ENCODE measurements around the gene PIH1D1. TPM values are rescaled to one million over a fixed set of nuclear protein-coding genes. Genes with fewer than 3 reads are reported as not detected.

PIH1D1 gene
- total RNA-seq, 2 donors from 2014 or later: 128 to 133 TPM

DNA sequence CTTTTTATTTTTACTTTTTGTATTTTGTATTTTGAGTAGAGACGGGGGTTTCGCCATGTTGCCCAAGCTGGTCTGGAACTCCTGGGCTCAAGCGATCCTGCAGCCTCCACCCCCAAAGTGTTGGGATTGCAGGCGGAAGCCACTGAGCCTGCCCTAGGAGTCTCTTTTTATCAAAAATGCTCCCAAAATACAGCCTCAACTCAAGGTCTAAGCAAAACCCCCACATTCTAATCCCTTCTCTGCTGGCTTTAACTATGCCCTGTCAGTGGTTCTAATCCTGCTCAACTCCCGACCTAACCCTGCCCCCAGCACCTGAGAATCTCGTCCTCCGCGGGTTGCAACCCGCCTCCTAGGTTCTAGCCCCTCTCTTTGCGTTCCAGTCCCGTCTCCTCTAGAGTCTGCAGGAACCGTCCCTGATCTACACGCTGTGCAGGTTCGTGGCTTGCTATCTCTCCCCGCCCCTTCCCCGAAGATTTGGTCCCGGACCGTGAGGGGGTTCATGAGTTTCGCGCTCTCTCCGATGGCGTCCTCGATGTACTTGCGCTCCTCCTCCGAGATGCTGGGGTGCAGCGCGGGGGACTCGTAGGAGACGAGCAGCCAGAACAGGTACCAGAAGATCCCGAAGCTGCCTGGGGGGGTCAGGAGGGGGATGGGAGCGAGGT is 18.2 kb downstream of the PIH1D1 start:
- no peak overlapping the region for H3K4me3 ChIP-seq (ENCODE audit: low read length)
- peaks cover 1% of the 10 kb centered on the region for H3K4me1 Mint-ChIP-seq

DNA sequence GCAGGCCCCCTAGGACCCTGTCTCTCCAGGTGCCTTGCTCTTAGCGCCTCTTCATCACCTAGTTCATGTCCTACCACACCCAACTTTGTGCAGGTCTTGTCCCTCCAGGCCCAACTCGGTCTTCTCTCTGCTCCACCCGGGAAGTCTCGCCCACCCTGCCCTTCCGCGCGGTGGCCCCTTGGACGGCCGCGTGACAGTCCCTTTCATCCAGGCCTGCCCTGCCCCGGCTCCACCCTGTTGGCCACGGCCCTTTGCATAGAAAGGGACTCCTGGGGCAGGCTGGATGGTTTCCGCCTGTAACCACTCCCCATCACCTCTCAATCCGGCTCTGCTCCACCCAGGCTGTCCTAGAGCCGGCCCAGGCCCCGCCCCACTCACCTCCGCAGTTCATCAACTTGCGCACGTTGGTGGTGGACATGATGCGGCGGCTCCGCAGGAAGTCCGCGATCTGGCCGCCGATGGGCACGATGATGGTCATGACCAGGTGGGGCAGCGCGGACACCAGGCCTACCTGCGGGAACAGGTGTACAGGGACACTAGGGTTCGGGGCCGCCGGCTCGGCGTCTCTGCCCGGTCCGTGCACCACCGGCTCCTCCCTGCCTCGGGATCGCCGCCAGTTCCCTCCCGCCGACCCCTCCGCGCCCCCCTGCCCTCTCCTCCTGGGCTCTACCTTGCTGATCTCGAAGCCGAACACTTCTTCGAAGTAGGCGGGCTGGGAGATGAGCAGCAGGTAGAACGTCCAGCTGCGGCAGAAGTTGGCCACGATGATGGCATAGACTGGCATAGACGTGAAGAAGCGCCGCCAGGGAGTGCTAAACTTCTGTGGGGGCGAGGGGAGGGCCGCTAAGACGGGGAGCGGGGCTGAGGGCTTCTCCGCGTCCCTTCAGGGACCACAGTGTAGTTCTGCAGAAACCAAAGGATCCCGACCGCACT is 19.2 kb downstream of the PIH1D1 start:
- no peak overlapping the region for H3K4me3 ChIP-seq (ENCODE audit: low read length)

More for the DNA sequence above, 18.2 kb downstream of the PIH1D1 start:
- Mint-ChIP-seq H3K9me3 (peaks cover 19% of the 10 kb centered on the region), H3K27me3 (ENCODE audit: insufficient read depth) (peaks cover 99% of the 10 kb centered on the region), H3K36me3 (ENCODE audit: low read depth) (peaks cover 4% of the 10 kb centered on the region), H3K4me3 (no peak overlapping the region), H3K27ac (no peak overlapping the region)
- TF ChIP-seq, protein P1, sequence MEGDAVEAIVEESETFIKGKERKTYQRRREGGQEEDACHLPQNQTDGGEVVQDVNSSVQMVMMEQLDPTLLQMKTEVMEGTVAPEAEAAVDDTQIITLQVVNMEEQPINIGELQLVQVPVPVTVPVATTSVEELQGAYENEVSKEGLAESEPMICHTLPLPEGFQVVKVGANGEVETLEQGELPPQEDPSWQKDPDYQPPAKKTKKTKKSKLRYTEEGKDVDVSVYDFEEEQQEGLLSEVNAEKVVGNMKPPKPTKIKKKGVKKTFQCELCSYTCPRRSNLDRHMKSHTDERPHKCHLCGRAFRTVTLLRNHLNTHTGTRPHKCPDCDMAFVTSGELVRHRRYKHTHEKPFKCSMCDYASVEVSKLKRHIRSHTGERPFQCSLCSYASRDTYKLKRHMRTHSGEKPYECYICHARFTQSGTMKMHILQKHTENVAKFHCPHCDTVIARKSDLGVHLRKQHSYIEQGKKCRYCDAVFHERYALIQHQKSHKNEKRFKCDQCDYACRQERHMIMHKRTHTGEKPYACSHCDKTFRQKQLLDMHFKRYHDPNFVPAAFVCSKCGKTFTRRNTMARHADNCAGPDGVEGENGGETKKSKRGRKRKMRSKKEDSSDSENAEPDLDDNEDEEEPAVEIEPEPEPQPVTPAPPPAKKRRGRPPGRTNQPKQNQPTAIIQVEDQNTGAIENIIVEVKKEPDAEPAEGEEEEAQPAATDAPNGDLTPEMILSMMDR (conservative IDR thresholded peaks at IDR 0.05): no peak
- Histone ChIP-seq H3K4me1 (ENCODE audit: control insufficient read depth, insufficient read depth, low read length) (no peaks in the 10 kb centered on the region), H3K36me3 (ENCODE audit: control insufficient read depth, insufficient read depth, low read length) (no peaks in the 10 kb centered on the region), H3K27ac (ENCODE audit: low read depth, low read length) (no peak overlapping the region), H3K27me3 (ENCODE audit: control insufficient read depth, insufficient read depth, low read length, poor library complexity, severe bottlenecking) (peaks cover 100% of the 10 kb centered on the region), H3K9me3 (ENCODE audit: control insufficient read depth, low read length) (no peaks in the 10 kb centered on the region), H3K9ac (ENCODE audit: extremely low read depth, low read length, poor library complexity, severe bottlenecking) (no peak overlapping the region)
- 66 to 71% methylated on average over 23 to 31 of the region's 31 CpGs for WGBS, 2 experiments (ENCODE audit: insufficient coverage in 1 of 2, insufficient read length in 1 of 2)
- no peak for DNase-seq

DNA sequence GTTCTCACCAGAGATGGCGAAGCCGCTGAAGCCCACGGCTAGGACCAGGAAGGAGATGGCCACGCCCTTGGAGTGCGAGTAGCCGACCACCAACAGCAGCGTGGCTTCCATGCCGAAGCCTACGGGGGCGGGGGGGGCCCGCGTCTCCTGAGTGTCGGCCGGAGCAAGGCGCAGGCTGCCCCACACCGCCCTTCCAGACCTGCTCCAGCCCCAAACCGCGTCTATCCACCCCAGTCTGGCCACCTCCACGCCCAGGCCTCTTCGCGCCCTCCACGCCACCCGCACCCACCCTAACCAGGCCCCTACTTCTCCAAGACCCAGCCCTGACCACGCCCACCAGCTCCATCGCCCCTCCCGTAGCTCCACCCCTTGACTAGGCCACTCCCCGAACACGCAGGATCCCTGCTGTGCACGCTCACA is 20.3 kb downstream of the PIH1D1 start:
- peaks cover 100% of the 10 kb centered on the region for H3K27me3 ChIP-seq (ENCODE audit: control insufficient read depth, insufficient read depth, low read length, poor library complexity, severe bottlenecking)
- Mint-ChIP-seq H3K4me3 (no peak overlapping the region), H3K9me3 (peaks cover 19% of the 10 kb centered on the region)

More for the DNA sequence above, 19.2 kb downstream of the PIH1D1 start:
- Histone ChIP-seq H3K27ac (ENCODE audit: low read depth, low read length) (no peak overlapping the region), H3K9me3 (ENCODE audit: control insufficient read depth, low read length) (no peaks in the 10 kb centered on the region), H3K4me1 (ENCODE audit: control insufficient read depth, insufficient read depth, low read length) (no peaks in the 10 kb centered on the region), H3K27me3 (ENCODE audit: control insufficient read depth, insufficient read depth, low read length, poor library complexity, severe bottlenecking) (peaks cover 100% of the 10 kb centered on the region), H3K9ac (ENCODE audit: extremely low read depth, low read length, poor library complexity, severe bottlenecking) (no peak overlapping the region), H3K36me3 (ENCODE audit: control insufficient read depth, insufficient read depth, low read length) (no peaks in the 10 kb centered on the region)
- Mint-ChIP-seq H3K36me3 (ENCODE audit: low read depth) (peaks cover 4% of the 10 kb centered on the region), H3K27ac (no peak overlapping the region), H3K4me1 (peaks cover 7% of the 10 kb centered on the region), H3K4me3 (peak overlapping the region; percentile 39), H3K9me3 (peaks cover 19% of the 10 kb centered on the region), H3K27me3 (ENCODE audit: insufficient read depth) (peaks cover 98% of the 10 kb centered on the region)
- DNase-seq: peak; percentile 91
- WGBS, 2 experiments (ENCODE audit: insufficient coverage in 1 of 2, insufficient read length in 1 of 2): 16 to 21% methylated on average over 45 to 63 of the region's 63 CpGs
- TF ChIP-seq, protein P1 (conservative IDR thresholded peaks at IDR 0.05): no peak

More for the DNA sequence above, 20.3 kb downstream of the PIH1D1 start:
- TF ChIP-seq, protein P1 (conservative IDR thresholded peaks at IDR 0.05): no peak
- no peak for DNase-seq
- peaks cover 4% of the 10 kb centered on the region for H3K36me3 Mint-ChIP-seq (ENCODE audit: low read depth)
- no peak overlapping the region for H3K9ac ChIP-seq (ENCODE audit: extremely low read depth, low read length, poor library complexity, severe bottlenecking)
- no peak overlapping the region for H3K27ac ChIP-seq (ENCODE audit: low read depth, low read length)
- no peak overlapping the region for H3K4me3 ChIP-seq (ENCODE audit: low read length)
- 83 to 85% methylated on average over 24 to 28 of the region's 29 CpGs for WGBS, 2 experiments (ENCODE audit: insufficient coverage in 1 of 2, insufficient read length in 1 of 2)
- peaks cover 98% of the 10 kb centered on the region for H3K27me3 Mint-ChIP-seq (ENCODE audit: insufficient read depth)
- H3K36me3 ChIP-seq (ENCODE audit: control insufficient read depth, insufficient read depth, low read length): no peaks in the 10 kb centered on the region
- H3K4me1 ChIP-seq (ENCODE audit: control insufficient read depth, insufficient read depth, low read length): no peaks in the 10 kb centered on the region
- H3K4me1 Mint-ChIP-seq: peaks cover 8% of the 10 kb centered on the region
- no peak overlapping the region for H3K27ac Mint-ChIP-seq
- H3K9me3 ChIP-seq (ENCODE audit: control insufficient read depth, low read length): no peaks in the 10 kb centered on the region

Data from endodermal cell (in vitro differentiated cells).